Non-pigmented ciliary epithelial cell (primary cell): ENCODE data around the gene FAM184B.

Source experiments
- DNase-seq: peaks from one replicate; pipeline ENCODE4 v3.0.0-alpha.2; 2010; ENCODE audit warnings: low read depth

The FAM184B gene

GRCh38 chr4:17781300-17782287, at the start of gene FAM184B:
TSS of gene FAM184B (minus strand) at chr4:17781621. CDS start at chr4:17781299, 322 bp downstream.
- DNase-seq, result no peak

GRCh38 chr4:17823871-17824669, 42.6 kb upstream of the FAM184B start:
- DNase-seq, result no peak

GRCh38 chr4:17817027-17817426, 35.6 kb upstream of the FAM184B start:
- peak; percentile 57 for DNase-seq

GRCh38 chr4:17816142-17816541, 34.7 kb upstream of the FAM184B start:
- no peak for DNase-seq

DNA sequence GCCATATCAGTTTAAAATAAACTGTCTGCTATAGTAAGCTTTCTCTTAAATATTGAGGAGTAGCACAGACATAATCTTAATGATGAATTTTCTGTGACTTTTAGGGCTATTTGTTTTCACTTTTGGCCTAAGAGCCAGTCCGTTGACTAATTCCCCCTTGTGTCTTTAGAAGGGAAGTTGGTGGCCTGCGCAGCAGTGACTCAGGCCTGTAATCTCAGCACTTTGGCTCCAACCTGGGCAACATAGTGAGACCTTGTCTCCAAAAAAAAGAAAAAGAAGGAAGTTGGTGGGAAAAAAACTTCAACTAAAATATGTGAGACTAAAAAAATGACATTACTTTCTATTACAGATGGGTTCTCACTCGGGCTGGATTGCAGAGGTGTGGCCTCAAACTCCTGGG, 32.7 kb upstream of the FAM184B start:
- no peak for DNase-seq

- DNase-seq, result no peak
Observed at GRCh38 chr4:17812801-17813200, 31.4 kb upstream of the FAM184B start.

DNA sequence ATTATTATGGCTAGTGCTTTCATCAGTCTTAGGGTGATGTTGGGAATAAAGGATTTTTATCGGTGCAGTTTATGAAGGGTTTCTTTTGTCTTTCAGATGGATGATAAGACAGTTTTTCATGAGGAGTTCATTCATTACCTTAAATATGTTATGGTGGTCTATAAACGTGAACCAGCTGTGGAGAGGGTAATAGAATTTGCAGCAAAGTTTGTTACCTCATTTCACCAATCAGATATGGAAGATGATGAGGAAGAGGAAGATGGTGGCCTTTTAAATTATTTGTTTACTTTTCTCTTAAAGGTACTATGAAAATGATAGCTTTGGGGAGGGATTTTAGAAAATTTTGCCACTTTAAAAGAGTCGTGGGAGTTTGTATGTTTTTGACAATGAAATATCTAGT, 30.7 kb upstream of the FAM184B start:
- DNase-seq, result no peak

DNA sequence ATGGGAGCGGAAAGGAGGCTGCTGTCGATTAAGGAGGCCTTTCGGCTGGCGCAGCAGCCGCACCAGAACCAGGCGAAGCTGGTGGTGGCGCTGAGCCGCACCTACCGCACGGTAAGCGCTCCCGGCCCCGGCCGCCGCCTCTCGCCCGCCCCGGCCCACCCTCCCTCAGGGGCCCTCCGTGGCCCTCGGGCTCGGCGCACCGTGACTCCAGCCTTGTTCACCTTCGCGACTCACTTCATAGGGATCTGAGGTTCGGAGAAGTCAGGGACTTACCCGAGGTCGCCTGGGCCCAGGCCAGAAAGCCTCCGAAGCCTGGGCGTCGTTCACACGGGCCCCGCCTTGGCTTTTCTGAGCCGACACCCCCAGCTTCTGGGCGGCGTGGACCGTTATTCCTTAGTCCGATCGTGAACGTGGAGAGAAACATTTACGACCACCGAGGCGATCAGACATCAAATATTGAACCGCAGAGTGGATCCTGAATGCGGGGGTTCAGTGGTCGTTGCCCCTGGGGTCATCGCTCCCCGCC, 29.7 kb upstream of the FAM184B start:
- DNase-seq, result no peak

- DNase-seq, result peak; percentile 93
Observed at GRCh38 chr4:17810260-17811077, 29.0 kb upstream of the FAM184B start, which contains the start of the genes DCAF16 and NCAPG. TSS of gene DCAF16 (minus strand) at chr4:17810757. CDS start at chr4:17804141, 6,616 bp downstream. TSS of gene NCAPG (plus strand) at chr4:17810979. CDS start at chr4:17811078, 99 bp downstream.

- DNase-seq, result no peak
Observed at GRCh38 chr4:17809667-17810066, 28.2 kb upstream of the FAM184B start.

GRCh38 chr4:17807446-17807845, 26.0 kb upstream of the FAM184B start:
- no peak for DNase-seq

DNA sequence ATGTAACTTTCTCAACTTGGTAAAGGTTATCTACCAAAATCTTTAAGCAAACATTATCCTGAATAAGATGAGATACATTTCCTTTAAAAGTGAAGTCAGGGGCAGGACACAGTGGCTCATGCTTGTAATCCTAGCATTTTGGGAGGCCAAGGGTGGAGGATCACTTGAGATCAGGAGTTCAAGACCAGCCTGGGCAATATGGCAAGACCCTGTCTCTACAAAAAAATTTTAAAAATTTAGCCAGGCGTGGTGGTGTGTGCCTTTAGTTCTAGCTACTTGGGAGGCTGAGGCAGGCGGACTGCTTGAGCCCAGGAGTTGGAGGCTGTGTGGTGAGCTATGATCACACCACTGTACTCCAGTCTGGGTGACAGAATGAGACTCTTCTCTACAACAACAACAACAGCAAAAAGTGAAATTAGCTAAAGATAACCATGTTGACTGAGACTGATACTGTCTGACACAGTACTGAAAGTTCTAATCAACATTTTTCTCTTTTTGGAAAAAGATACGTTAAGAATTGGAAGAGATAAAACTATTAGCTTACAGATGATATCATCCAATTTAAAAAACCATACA, 24.2 kb upstream of the FAM184B start:
- DNase-seq, result no peak

- no peak for DNase-seq
Observed at GRCh38 chr4:17797808-17798207, 16.4 kb upstream of the FAM184B start.

GRCh38 chr4:17794730-17795129, 13.3 kb upstream of the FAM184B start:
- DNase-seq, result no peak

DNA sequence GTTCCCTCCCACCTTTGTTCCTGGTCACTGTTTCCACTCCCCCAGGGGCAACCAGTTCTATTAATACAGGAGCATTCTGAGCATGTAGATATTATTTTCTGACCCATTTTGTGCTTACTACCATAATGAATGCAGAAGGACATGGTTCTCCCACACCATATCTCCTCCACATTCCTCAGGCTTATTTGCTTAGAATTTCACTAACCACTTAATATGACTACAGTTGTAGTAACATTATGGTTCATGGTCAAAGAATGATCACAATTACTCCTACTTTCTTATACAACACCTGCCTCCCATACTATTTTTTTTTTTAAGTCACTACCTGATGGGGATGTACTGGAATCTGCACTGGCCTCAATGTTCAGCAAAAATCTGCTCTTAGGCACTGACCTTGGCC, 7.5 kb upstream of the FAM184B start:
- DNase-seq, result peak; percentile 44

GRCh38 chr4:17787315-17787714, 5.9 kb upstream of the FAM184B start:
- peak; percentile 44 for DNase-seq

- no peak for DNase-seq
Observed at GRCh38 chr4:17786567-17786966, 5.1 kb upstream of the FAM184B start.

DNA sequence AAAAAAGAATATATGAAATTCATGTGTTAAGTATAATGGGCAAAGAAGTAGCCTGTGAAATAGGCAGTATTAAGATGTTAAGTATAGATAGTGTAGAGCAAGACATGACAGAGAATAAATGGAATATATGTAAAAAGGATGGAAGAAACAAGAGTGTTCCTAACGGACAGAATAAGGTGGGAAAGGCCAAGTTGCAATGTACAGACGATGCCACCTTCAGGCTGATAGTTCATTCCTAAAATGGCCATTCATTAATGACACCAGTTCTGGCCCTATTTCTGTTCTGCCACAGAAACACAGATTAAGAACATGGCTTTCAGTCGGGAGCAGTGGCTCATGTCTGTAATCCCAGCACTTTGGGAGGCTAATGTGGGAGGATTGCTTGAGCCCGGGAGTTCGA, 4.4 kb upstream of the FAM184B start:
- DNase-seq, result no peak

DNA sequence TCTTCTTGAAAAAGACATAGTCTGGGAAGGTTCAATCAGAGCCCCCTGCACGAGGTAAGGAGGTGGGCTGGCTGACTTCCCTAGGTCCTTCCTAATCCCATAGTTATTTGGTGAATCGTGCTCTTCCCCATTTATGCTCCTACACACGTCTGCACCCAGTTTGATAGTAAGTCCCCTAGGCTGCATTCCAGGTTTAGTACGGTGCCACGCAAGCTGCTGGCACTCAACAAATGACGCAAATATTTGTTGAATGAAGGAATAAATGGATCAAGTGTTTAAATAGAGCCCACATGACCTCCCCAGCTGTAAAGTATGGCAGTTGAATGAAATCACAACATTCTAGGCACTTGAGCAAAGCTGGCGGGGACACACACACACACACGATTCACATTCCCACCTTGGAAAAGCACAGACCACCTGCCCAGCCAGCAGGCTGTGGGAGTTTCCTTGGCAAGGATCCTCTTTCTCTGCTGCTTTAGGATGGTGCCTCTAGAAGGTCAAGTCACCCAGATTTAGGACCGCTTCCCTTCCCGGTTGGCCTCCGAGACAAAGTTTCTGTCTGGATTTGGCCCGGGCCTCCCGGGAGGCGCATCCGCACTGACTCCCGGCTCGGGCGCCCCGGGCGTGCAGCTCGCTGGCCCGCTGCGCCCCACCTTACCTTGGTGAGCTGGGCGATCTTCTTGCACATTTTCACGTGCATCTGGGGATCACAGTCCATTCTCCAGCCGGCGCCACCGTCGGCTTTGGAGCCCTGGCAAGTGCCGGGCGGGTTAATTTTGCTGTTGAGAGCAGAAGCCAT, 721 bp downstream of the FAM184B start:
- no peak for DNase-seq

DNA sequence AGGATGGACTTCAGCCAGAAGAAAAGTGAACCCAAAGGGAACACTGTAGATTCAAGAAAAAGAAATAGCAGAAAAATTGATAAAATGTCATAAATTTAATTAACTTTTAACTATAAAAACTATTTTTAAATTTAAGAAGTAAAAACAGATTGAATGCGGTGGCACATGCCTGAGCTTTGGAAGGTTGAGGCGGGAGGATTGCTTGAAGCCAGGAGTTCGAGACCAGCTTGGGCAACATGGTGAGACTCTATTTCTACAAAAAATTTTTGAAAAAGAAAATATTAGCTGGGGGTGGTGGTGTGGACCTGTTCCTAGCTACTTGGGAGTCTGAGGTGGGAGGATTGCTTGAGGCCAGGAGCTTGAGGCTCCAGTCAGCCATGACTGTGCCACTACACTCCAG, 3.0 kb downstream of the FAM184B start:
- DNase-seq, result no peak
